HCT116 (cell line): ENCODE data around the gene PRRG1. TPM values are rescaled to one million over a fixed set of nuclear protein-coding genes. Genes with fewer than 3 reads are reported as not detected.

Experiments
- ATAC-seq: fragments of 200-7000 bp; cut with Tn5 transposase; 2 replicates; pipeline ENCODE4 v1.9.1; 2020; ENCODE audit warnings: mild to moderate bottlenecking, moderate library complexity
- BruUV-seq: library from RNA; stranded (reverse); fragments of 400-500 nt; replicated peaks from 2 replicates; lab custom pipeline; 2021; lab: Mats Ljungman, UMichigan
- CTCF ChIA-PET: fragments of 300-600 bp; sonication (Branson Sonifier 250); formaldehyde crosslinking; loops from one replicate; lab custom pipeline; 2021; ENCODE audit warnings: antibody characterized with exemption; lab: Charles Lee
- POLR2A ChIA-PET: fragments of 300-600, 350-600 bp; sonication (Branson Sonifier 250); formaldehyde crosslinking; loops from one replicate; lab custom pipeline; 2021; ENCODE audit warnings: antibody characterized with exemption; lab: Charles Lee
- RAD21 ChIA-PET, 2 experiments: fragments of 300-600 bp; sonication (Branson Sonifier 250); formaldehyde crosslinking; loops; one replicate each; lab custom pipeline; 2023; ENCODE audit warnings: low total read pairs in 2 of 2; ENCODE audit not compliant: uncharacterized antibody in 2 of 2, unreplicated experiment in 2 of 2, low non-redundant PET in 1 of 2; lab: Charles Lee
- DNase-seq: peaks from one replicate; pipeline ENCODE4 v3.0.0-alpha.2; 2010; ENCODE audit warnings: low read depth, low spot score
- H2AFZ ChIP-seq: fragments of 200-600 bp; shearing (Covaris generic), sonication (generic); 2 replicates; pipeline ENCODE4 v1.6.1; 2017; ENCODE audit warnings: low read depth, mixed run types, mixed read lengths, antibody characterized with exemption, low read length; ENCODE audit not compliant: poor library complexity, severe bottlenecking
- H3K27ac ChIP-seq: 2 replicates; pipeline ENCODE4 v1.5.1; 2012; ENCODE audit warnings: low read depth, low read length
- H3K27me3 ChIP-seq: fragments of 200-600 bp; sonication (generic); 2 replicates; pipeline ENCODE4 v1.6.1; 2016; ENCODE audit warnings: mixed run types, low read length, mixed read lengths; ENCODE audit not compliant: insufficient read depth
- H3K36me3 ChIP-seq, 2 experiments: fragments of 200-500 bp in 1 of 2; fragments of 200-600 bp in 1 of 2; sonication (Bioruptor generic) in 1 of 2; sonication (generic) in 1 of 2; 2 replicates each; pipeline versions ENCODE4 v1.5.1 to v1.6.1; 2014 to 2016; ENCODE audit warnings: low read length in 2 of 2, inconsistent platforms in 1 of 2, mixed read lengths in 1 of 2, mixed run types in 1 of 2; ENCODE audit not compliant: insufficient read depth in 2 of 2, control insufficient read depth in 1 of 2
- H3K4me1 ChIP-seq, 2 experiments: fragments of 200-600 bp in 1 of 2; sonication (generic) in 1 of 2; 2 replicates each; pipeline versions ENCODE4 v1.5.1 to v1.6.1; 2012 to 2017; ENCODE audit warnings: low read length in 2 of 2, inconsistent platforms in 1 of 2, mild to moderate bottlenecking in 1 of 2, mixed read lengths in 1 of 2, mixed run types in 1 of 2, moderate library complexity in 1 of 2; ENCODE audit not compliant: insufficient read depth in 2 of 2, control insufficient read depth in 1 of 2
- H3K4me2 ChIP-seq: fragments of 200-600 bp; sonication (generic); 2 replicates; pipeline ENCODE4 v1.6.1; 2017; ENCODE audit warnings: mixed run types, low read length, mixed read lengths
- H3K4me3 ChIP-seq, 2 experiments: fragments of 200-600 bp in 1 of 2; sonication (generic) in 1 of 2; replicated peaks in 1 of 2; 2 replicates each; pipeline ENCODE4 v1.5.1; 2011 to 2016; ENCODE audit warnings: low read length in 2 of 2, control low read depth in 1 of 2, low read depth in 1 of 2, mild to moderate bottlenecking in 1 of 2, mixed read lengths in 1 of 2, mixed run types in 1 of 2
- H3K79me2 ChIP-seq: fragments of 200-600 bp; sonication (generic); 2 replicates; pipeline ENCODE4 v1.6.1; 2017; ENCODE audit warnings: mild to moderate bottlenecking, mixed run types, low read length, moderate library complexity, mixed read lengths; ENCODE audit not compliant: insufficient read depth
- H3K9ac ChIP-seq: fragments of 200-600 bp; sonication (generic); 2 replicates; pipeline ENCODE4 v1.6.1; 2016; ENCODE audit warnings: low read length, mixed read lengths
- H3K9me2 ChIP-seq: fragments of 200-600 bp; sonication (generic), shearing (Covaris generic); 2 replicates; pipeline ENCODE4 v1.6.1; 2017; ENCODE audit warnings: mixed run types, mild to moderate bottlenecking, moderate library complexity; ENCODE audit not compliant: insufficient read depth
- H3K9me3 ChIP-seq, 2 experiments: fragments of 200-500 bp in 1 of 2; fragments of 200-600 bp in 1 of 2; sonication (Bioruptor generic) in 1 of 2; sonication (generic) in 1 of 2; 2 replicates each; pipeline ENCODE4 v1.6.1; 2014 to 2017; ENCODE audit warnings: low read length in 2 of 2, mixed read lengths in 2 of 2, inconsistent platforms in 1 of 2, low read depth in 1 of 2, mild to moderate bottlenecking in 1 of 2, mixed run types in 1 of 2, moderate library complexity in 1 of 2; ENCODE audit not compliant: control insufficient read depth in 1 of 2, insufficient read depth in 1 of 2
- H4K20me1 ChIP-seq: fragments of 200-600 bp; sonication (generic), shearing (Covaris generic); 2 replicates; pipeline ENCODE4 v1.6.1; 2017; ENCODE audit warnings: mixed run types, mild to moderate bottlenecking, moderate library complexity; ENCODE audit not compliant: insufficient read depth
- ATF3 ChIP-seq: IDR thresholded peaks from 2 replicates; pipeline ENCODE4 v1.6.1; 2012
- CBX3 ChIP-seq: IDR thresholded peaks from 2 replicates; pipeline ENCODE4 v1.6.1; 2012; ENCODE audit warnings: low read depth
- EGR1 ChIP-seq: IDR thresholded peaks from 2 replicates; pipeline ENCODE4 v1.6.1; 2012; ENCODE audit warnings: low read depth
- ELF1 ChIP-seq: IDR thresholded peaks from 2 replicates; pipeline ENCODE4 v1.6.1; 2012; ENCODE audit warnings: low read depth, borderline replicate concordance
- EZH2phosphoT487 ChIP-seq: fragments of 200-600 bp; IDR thresholded peaks from 2 replicates; pipeline ENCODE4 v1.6.1; 2018; ENCODE audit warnings: antibody characterized with exemption, borderline replicate concordance
- JUND ChIP-seq: IDR thresholded peaks from 2 replicates; pipeline ENCODE4 v1.6.1; 2012
- SIN3A ChIP-seq: IDR thresholded peaks from 2 replicates; pipeline ENCODE4 v1.6.1; 2012; ENCODE audit warnings: low read depth
- YY1 ChIP-seq: IDR thresholded peaks from 2 replicates; pipeline ENCODE4 v1.6.1; 2011; ENCODE audit warnings: low read length, low read depth, moderate library complexity, mild to moderate bottlenecking; ENCODE audit not compliant: insufficient replicate concordance; ENCODE audit errors: extremely low read depth
- ZFX ChIP-seq: fragments of 450-650 bp; IDR thresholded peaks from 2 replicates; pipeline ENCODE4 v1.6.1; 2017
- intact Hi-C: fragments of 100-400 bp; cut with micrococcal nuclease; formaldehyde crosslinking; loops from 2 replicates; pipeline ENCODE4 v1.10.0; 2022
- total RNA-seq: library from RNA; stranded (reverse); gene quantifications from one replicate; pipeline ENCODE4 v1.2.1, GENCODE V29; 2021; ENCODE audit not compliant: unreplicated experiment

The PRRG1 gene
- total RNA-seq, 1 experiment from 2014 or later, result 16.0 TPM

GRCh38 chrX:37468124-37468739 lies 119.1 kb downstream of the PRRG1 start:
- TF ChIP-seq ZFX (no peak), EGR1 (no peak), EZH2phosphoT487 (no peak), YY1 (no peak), JUND (no peak), CBX3 (no peak), ELF1 (no peak), ATF3 (no peak), SIN3A (no peak)
- ATAC-seq (no peak), DNase-seq (no peak)
- CTCF ChIA-PET, result no interaction called here
- Histone ChIP-seq H3K9me2 (no peaks in the 10 kb centered on the region), H3K9me3 (no peaks in the 10 kb centered on the region), H3K36me3 (no peaks in the 10 kb centered on the region), H3K4me3 (no peak overlapping the region), H2AFZ (no peak overlapping the region), H3K4me2 (no peak overlapping the region), H3K27ac (no peak overlapping the region), H3K79me2 (no peaks in the 10 kb centered on the region), H3K27me3 (no peaks in the 10 kb centered on the region), H3K9ac (no peak overlapping the region), H4K20me1 (no peaks in the 10 kb centered on the region), H3K4me1 (no peaks in the 10 kb centered on the region)
- intact Hi-C loops, result no loop called here
- RAD21 ChIA-PET, result no interaction called here
- POLR2A ChIA-PET, result no interaction called here
- BruUV-seq, result no TSS peak

GRCh38 chrX:37470711-37471110 lies 121.5 kb downstream of the PRRG1 start:
- Histone ChIP-seq H2AFZ (no peak overlapping the region), H3K9me2 (no peaks in the 10 kb centered on the region), H3K4me3 (no peak overlapping the region), H3K79me2 (no peaks in the 10 kb centered on the region), H3K36me3 (no peaks in the 10 kb centered on the region), H3K27me3 (no peaks in the 10 kb centered on the region), H3K4me2 (no peak overlapping the region), H4K20me1 (no peaks in the 10 kb centered on the region), H3K27ac (no peak overlapping the region), H3K9ac (no peak overlapping the region), H3K9me3 (no peaks in the 10 kb centered on the region), H3K4me1 (no peaks in the 10 kb centered on the region)
- BruUV-seq, result no TSS peak
- ATAC-seq, result no peak
- intact Hi-C loops, result no loop called here
- ChIA-PET RAD21 (no interaction called here), CTCF (no interaction called here), POLR2A (no interaction called here)
- no peak for DNase-seq
- no peak for TF ChIP-seq SIN3A
